Stimulated activated memory B cell treated with anti-CD40 and anti-IgM and Interleukin-4, amounts not matched to agents 10 μg/mL and 1 μg/mL and 100 μg/mL, for 72 hours (primary cell): ENCODE data around the gene TXNDC11.

Source experiments
- ATAC-seq: fragments of 150-1000 bp; cut with Tn5 transposase; 2 replicates; pipeline ENCODE4 v1.10.0; 2021
- H3K27ac Mint-ChIP-seq: one replicate; pipeline ENCODE4 v1.8.0; 2022; ENCODE audit warnings: mild to moderate bottlenecking, mixed read lengths
- H3K27me3 Mint-ChIP-seq: one replicate; pipeline ENCODE4 v1.8.0; 2022; ENCODE audit warnings: mixed read lengths
- H3K36me3 Mint-ChIP-seq: one replicate; pipeline ENCODE4 v1.8.0; 2022; ENCODE audit warnings: mixed read lengths
- H3K4me1 Mint-ChIP-seq: one replicate; pipeline ENCODE4 v1.8.0; 2022; ENCODE audit warnings: mixed read lengths
- H3K4me3 Mint-ChIP-seq: one replicate; pipeline ENCODE4 v1.8.0; 2022; ENCODE audit warnings: mild to moderate bottlenecking, moderate library complexity, mixed read lengths
- H3K9me3 Mint-ChIP-seq: one replicate; pipeline ENCODE4 v1.8.0; 2022; ENCODE audit warnings: mixed read lengths

Gene TXNDC11

GRCh38 chr16:11692651-11693050 is 50.0 kb downstream of the TXNDC11 start:
- no peak for ATAC-seq
- H3K4me3 Mint-ChIP-seq = no peak overlapping the region
- H3K9me3 Mint-ChIP-seq = no peaks in the 10 kb centered on the region
- H3K4me1 Mint-ChIP-seq = peaks cover 46% of the 10 kb centered on the region
- no peak overlapping the region for H3K27ac Mint-ChIP-seq
- H3K27me3 Mint-ChIP-seq = no peaks in the 10 kb centered on the region
- peaks cover 66% of the 10 kb centered on the region for H3K36me3 Mint-ChIP-seq

- no peak for ATAC-seq
- no peak overlapping the region for H3K4me3 Mint-ChIP-seq
- peak overlapping the region; percentile 57 for H3K27ac Mint-ChIP-seq
- no peaks in the 10 kb centered on the region for H3K27me3 Mint-ChIP-seq
- H3K36me3 Mint-ChIP-seq = peaks cover 66% of the 10 kb centered on the region
- peaks cover 50% of the 10 kb centered on the region for H3K4me1 Mint-ChIP-seq
- no peaks in the 10 kb centered on the region for H3K9me3 Mint-ChIP-seq
These were observed 50.5 kb downstream of the TXNDC11 start for GRCh38 chr16:11692171-11692570.

- H3K9me3 Mint-ChIP-seq = no peaks in the 10 kb centered on the region
- H3K27ac Mint-ChIP-seq = peak overlapping the region; percentile 57
- H3K27me3 Mint-ChIP-seq = no peaks in the 10 kb centered on the region
- no peak for ATAC-seq
- H3K4me3 Mint-ChIP-seq = no peak overlapping the region
- H3K4me1 Mint-ChIP-seq = peaks cover 50% of the 10 kb centered on the region
- peaks cover 66% of the 10 kb centered on the region for H3K36me3 Mint-ChIP-seq
These were observed 50.9 kb downstream of the TXNDC11 start for GRCh38 chr16:11691771-11692170.

GRCh38 chr16:11691235-11691634 is 51.4 kb downstream of the TXNDC11 start:
- Mint-ChIP-seq H3K4me3 (no peak overlapping the region), H3K4me1 (peaks cover 49% of the 10 kb centered on the region), H3K36me3 (peaks cover 66% of the 10 kb centered on the region), H3K9me3 (no peaks in the 10 kb centered on the region), H3K27ac (peak overlapping the region; percentile 90), H3K27me3 (no peaks in the 10 kb centered on the region)
- ATAC-seq = no peak

GRCh38 chr16:11689031-11689840 is 53.4 kb downstream of the TXNDC11 start:
- peaks cover 54% of the 10 kb centered on the region for H3K4me1 Mint-ChIP-seq
- peak overlapping the region; percentile 30 for H3K4me3 Mint-ChIP-seq
- H3K36me3 Mint-ChIP-seq = peaks cover 62% of the 10 kb centered on the region
- no peaks in the 10 kb centered on the region for H3K27me3 Mint-ChIP-seq
- ATAC-seq = peak; percentile 98
- H3K9me3 Mint-ChIP-seq = no peaks in the 10 kb centered on the region
- peak overlapping the region; percentile 90 for H3K27ac Mint-ChIP-seq

GRCh38 chr16:11688520-11688886 is 54.2 kb downstream of the TXNDC11 start:
- no peaks in the 10 kb centered on the region for H3K27me3 Mint-ChIP-seq
- peaks cover 61% of the 10 kb centered on the region for H3K4me1 Mint-ChIP-seq
- peaks cover 70% of the 10 kb centered on the region for H3K36me3 Mint-ChIP-seq
- H3K27ac Mint-ChIP-seq = peak overlapping the region; percentile 90
- ATAC-seq = no peak
- H3K4me3 Mint-ChIP-seq = no peak overlapping the region
- no peaks in the 10 kb centered on the region for H3K9me3 Mint-ChIP-seq

GRCh38 chr16:11687601-11688519 is 54.8 kb downstream of the TXNDC11 start:
- no peaks in the 10 kb centered on the region for H3K9me3 Mint-ChIP-seq
- H3K4me3 Mint-ChIP-seq = no peak overlapping the region
- H3K36me3 Mint-ChIP-seq = peaks cover 72% of the 10 kb centered on the region
- peak overlapping the region; percentile 96 for H3K27ac Mint-ChIP-seq
- ATAC-seq = no peak
- H3K27me3 Mint-ChIP-seq = no peaks in the 10 kb centered on the region
- peaks cover 67% of the 10 kb centered on the region for H3K4me1 Mint-ChIP-seq

GRCh38 chr16:11686713-11687380 is 55.8 kb downstream of the TXNDC11 start:
- Mint-ChIP-seq H3K4me3 (no peak overlapping the region), H3K36me3 (peaks cover 67% of the 10 kb centered on the region), H3K4me1 (peaks cover 77% of the 10 kb centered on the region), H3K27ac (peak overlapping the region; percentile 96), H3K27me3 (no peaks in the 10 kb centered on the region), H3K9me3 (no peaks in the 10 kb centered on the region)
- no peak for ATAC-seq

- peak overlapping the region; percentile 96 for H3K27ac Mint-ChIP-seq
- ATAC-seq = no peak
- H3K36me3 Mint-ChIP-seq = peaks cover 59% of the 10 kb centered on the region
- no peaks in the 10 kb centered on the region for H3K9me3 Mint-ChIP-seq
- peaks cover 84% of the 10 kb centered on the region for H3K4me1 Mint-ChIP-seq
- H3K4me3 Mint-ChIP-seq = no peak overlapping the region
- H3K27me3 Mint-ChIP-seq = no peaks in the 10 kb centered on the region
These were observed 56.6 kb downstream of the TXNDC11 start for GRCh38 chr16:11685844-11686618.

GRCh38 chr16:11684231-11685025 is 58.2 kb downstream of the TXNDC11 start:
- Mint-ChIP-seq H3K9me3 (no peaks in the 10 kb centered on the region), H3K4me3 (no peak overlapping the region), H3K27ac (peak overlapping the region; percentile 96), H3K4me1 (peaks cover 85% of the 10 kb centered on the region), H3K27me3 (no peaks in the 10 kb centered on the region), H3K36me3 (peaks cover 59% of the 10 kb centered on the region)
- no peak for ATAC-seq

GRCh38 chr16:11683145-11683544 is 59.5 kb downstream of the TXNDC11 start:
- peak overlapping the region; percentile 4 for H3K4me3 Mint-ChIP-seq
- H3K27ac Mint-ChIP-seq = peak overlapping the region; percentile 96
- H3K4me1 Mint-ChIP-seq = peaks cover 85% of the 10 kb centered on the region
- no peak for ATAC-seq
- no peaks in the 10 kb centered on the region for H3K9me3 Mint-ChIP-seq
- H3K27me3 Mint-ChIP-seq = no peaks in the 10 kb centered on the region
- peaks cover 70% of the 10 kb centered on the region for H3K36me3 Mint-ChIP-seq

- ATAC-seq = peak; percentile 40
- no peaks in the 10 kb centered on the region for H3K27me3 Mint-ChIP-seq
- H3K9me3 Mint-ChIP-seq = no peaks in the 10 kb centered on the region
- peaks cover 65% of the 10 kb centered on the region for H3K36me3 Mint-ChIP-seq
- H3K27ac Mint-ChIP-seq = peak overlapping the region; percentile 96
- peak overlapping the region; percentile 46 for H3K4me3 Mint-ChIP-seq
- H3K4me1 Mint-ChIP-seq = peaks cover 85% of the 10 kb centered on the region
These were observed 60.0 kb downstream of the TXNDC11 start for GRCh38 chr16:11682655-11683096.

GRCh38 chr16:11681976-11682654 is 60.5 kb downstream of the TXNDC11 start:
- no peaks in the 10 kb centered on the region for H3K27me3 Mint-ChIP-seq
- peaks cover 63% of the 10 kb centered on the region for H3K36me3 Mint-ChIP-seq
- peak overlapping the region; percentile 96 for H3K27ac Mint-ChIP-seq
- peak overlapping the region; percentile 56 for H3K4me3 Mint-ChIP-seq
- ATAC-seq = peak; percentile 87
- H3K4me1 Mint-ChIP-seq = peaks cover 85% of the 10 kb centered on the region
- no peaks in the 10 kb centered on the region for H3K9me3 Mint-ChIP-seq
